GM18499 (cell line): Measurements from ENCODE around the gene SLC15A1.

Source experiments
- ATAC-seq: cut with Tn5 transposase; IDR thresholded peaks from one replicate; pipeline ENCODE4 v1.9.1; 2021; ENCODE audit warnings: moderate number of reproducible peaks; ENCODE audit not compliant: insufficient read depth, unreplicated experiment

SLC15A1 gene

GRCh38 chr13:98752467-98753290 is at the start of gene SLC15A1:
Gene SLC15A1 (minus strand): TSS chr13:98752672. CDS start chr13:98752598, 74 bp downstream.
- no peak for ATAC-seq

GRCh38 chr13:98801626-98802418 is 49.4 kb upstream of the SLC15A1 start:
- no peak for ATAC-seq

- no peak for ATAC-seq
Observed at GRCh38 chr13:98800078-98800477, 47.6 kb upstream of the SLC15A1 start.

- ATAC-seq, result no peak
Observed at GRCh38 chr13:98798849-98799645, 46.6 kb upstream of the SLC15A1 start.

GRCh38 chr13:98797456-98797855 is 45.0 kb upstream of the SLC15A1 start:
- ATAC-seq, result no peak

GRCh38 chr13:98796798-98797197 is 44.3 kb upstream of the SLC15A1 start:
- ATAC-seq, result no peak

- no peak for ATAC-seq
Observed at GRCh38 chr13:98796191-98796590, 43.7 kb upstream of the SLC15A1 start.

GRCh38 chr13:98795220-98795619 is 42.7 kb upstream of the SLC15A1 start:
- ATAC-seq, result no peak

- ATAC-seq, result no peak
Observed at GRCh38 chr13:98794498-98794897, 42.0 kb upstream of the SLC15A1 start.

- no peak for ATAC-seq
Observed at GRCh38 chr13:98792785-98793495, 40.5 kb upstream of the SLC15A1 start.

- ATAC-seq, result no peak
Observed at GRCh38 chr13:98792321-98792720, 39.8 kb upstream of the SLC15A1 start.

GRCh38 chr13:98791611-98792010 is 39.1 kb upstream of the SLC15A1 start:
- ATAC-seq, result no peak

- ATAC-seq, result no peak
Observed at GRCh38 chr13:98787996-98788395, 35.5 kb upstream of the SLC15A1 start.

- no peak for ATAC-seq
Observed at GRCh38 chr13:98787173-98787572, 34.7 kb upstream of the SLC15A1 start.

GRCh38 chr13:98786023-98786422 is 33.6 kb upstream of the SLC15A1 start:
- ATAC-seq, result no peak

- no peak for ATAC-seq
Observed at GRCh38 chr13:98785405-98785804, 32.9 kb upstream of the SLC15A1 start.

- no peak for ATAC-seq
Observed at GRCh38 chr13:98784666-98785065, 32.2 kb upstream of the SLC15A1 start.

GRCh38 chr13:98783856-98784478 is 31.5 kb upstream of the SLC15A1 start:
- ATAC-seq, result no peak

GRCh38 chr13:98782654-98783053 is 30.2 kb upstream of the SLC15A1 start:
- ATAC-seq, result no peak

GRCh38 chr13:98781905-98782304 is 29.4 kb upstream of the SLC15A1 start:
- no peak for ATAC-seq
